Ureter (tissue), 1 donor: ENCODE results near the gene RINT1. TPM values are rescaled to one million over a fixed set of nuclear protein-coding genes. Genes with fewer than 3 reads are reported as not detected.

Source experiments
- DNase-seq: peaks from one replicate; pipeline ENCODE4 v3.0.0-alpha.2; 2020; ENCODE audit warnings: low spot score
- total RNA-seq: library from RNA; stranded (reverse); gene quantifications from one replicate; pipeline ENCODE4 v1.2.4, GENCODE V29; 2023
- donor health status: DM: yes; HTN: yes; CAD: no.

RINT1 gene
- total RNA-seq, 1 donor from 2014 or later = 17.2 TPM

DNA sequence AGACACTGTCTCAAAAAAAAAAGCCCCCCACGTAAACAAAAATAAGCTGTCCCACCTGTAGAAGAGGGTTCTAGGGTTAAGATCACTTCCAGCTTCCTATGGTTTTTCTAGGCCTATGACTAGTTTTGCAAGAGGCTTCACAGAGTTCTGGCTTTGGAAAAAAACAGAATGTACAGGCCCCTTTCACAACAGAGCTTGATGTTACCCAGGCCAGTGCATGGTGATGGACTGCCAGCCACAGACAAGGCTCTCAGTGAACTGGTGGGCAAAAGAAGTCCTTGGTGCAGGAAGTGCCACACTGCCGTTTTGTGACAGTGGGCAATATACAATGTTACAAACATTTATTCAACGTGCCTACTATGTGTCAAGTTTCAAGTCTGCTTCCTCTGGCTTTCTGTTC lies 67.5 kb downstream of the RINT1 start:
- DNase-seq = no peak

DNA sequence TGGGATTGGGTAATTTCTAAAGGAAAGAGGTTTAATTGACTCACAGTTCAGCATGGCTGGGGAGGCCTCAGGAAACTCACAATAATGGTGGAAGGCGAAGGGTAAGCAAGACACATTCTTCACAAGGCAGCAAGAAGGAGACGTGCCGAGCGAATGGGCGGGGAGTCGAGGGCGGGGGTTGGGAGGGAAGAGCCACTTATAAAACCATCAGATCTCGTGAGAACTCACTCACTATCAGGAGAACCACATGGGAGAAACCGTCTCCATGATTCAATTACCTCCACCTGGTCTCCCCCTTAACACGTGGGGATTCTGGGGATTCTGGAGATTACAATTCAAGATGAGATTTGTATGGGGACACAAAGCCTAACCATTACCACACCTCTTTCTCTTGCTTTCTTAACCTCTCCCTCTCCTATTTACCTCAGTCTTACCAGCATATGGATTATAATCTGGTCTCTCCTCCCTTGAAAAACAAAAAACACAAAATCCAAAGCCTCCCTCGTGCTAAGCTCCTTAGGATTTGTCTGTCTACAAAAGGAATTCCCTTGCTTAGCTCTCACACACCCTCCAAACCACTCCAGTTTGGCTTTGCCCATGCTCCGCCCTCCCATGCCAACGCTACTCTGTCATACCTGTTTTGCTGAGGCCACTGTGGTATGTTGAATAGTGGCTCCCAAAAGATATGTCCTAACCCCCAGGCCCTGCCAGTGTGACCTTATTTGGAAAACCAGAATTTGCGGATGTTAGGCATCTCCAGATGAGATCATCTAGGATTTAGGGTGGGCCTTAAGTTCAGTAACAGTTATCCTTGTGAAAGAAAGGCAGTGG lies 68.9 kb downstream of the RINT1 start:
- DNase-seq = no peak

DNA sequence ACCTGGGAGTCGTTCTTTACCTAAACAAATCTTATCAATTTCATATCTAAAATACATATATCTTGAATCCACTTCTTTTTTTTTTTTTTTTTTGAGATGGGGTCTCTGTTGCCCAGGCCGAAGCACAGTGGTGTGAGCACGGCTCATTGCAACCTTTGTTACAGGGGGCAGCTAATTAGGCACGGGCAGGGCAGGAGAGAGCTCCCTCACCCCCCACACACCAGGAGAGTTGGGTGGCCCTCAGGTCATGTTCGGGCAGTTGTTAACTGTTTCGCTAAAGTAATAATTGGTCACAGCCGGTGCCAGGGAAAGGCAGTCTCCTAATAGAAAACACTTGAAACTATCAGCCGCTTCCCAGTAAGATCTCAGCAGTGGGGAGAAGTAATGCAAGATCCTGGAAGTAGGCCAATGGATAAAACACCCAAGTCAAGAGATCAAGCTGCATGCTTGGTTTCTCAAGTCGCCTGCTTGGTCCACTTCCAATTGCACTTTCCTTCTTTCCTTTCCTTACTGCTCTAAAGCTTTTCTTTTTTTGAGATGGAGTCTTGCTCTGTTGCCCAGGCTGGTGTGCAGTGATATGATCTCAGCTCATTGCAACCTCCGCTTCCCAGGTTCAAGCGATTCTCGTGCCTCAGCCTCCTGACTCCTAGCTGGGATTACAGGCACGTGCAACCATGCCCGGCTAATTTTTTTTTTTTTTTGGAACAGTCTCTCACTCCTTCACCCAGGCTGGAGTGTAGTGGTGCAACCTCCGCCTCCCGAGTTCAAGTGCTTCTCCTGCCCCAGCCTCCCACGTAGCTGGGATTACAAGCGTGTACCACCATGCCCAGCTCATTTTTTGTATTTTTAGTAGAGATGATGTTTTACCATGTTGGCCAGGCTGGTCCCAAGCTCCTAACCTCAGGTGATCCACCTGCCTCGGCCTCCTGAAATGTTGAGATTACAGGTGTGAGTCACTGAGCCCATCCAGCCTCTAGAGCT lies 70.6 kb downstream of the RINT1 start:
- DNase-seq = no peak

DNA sequence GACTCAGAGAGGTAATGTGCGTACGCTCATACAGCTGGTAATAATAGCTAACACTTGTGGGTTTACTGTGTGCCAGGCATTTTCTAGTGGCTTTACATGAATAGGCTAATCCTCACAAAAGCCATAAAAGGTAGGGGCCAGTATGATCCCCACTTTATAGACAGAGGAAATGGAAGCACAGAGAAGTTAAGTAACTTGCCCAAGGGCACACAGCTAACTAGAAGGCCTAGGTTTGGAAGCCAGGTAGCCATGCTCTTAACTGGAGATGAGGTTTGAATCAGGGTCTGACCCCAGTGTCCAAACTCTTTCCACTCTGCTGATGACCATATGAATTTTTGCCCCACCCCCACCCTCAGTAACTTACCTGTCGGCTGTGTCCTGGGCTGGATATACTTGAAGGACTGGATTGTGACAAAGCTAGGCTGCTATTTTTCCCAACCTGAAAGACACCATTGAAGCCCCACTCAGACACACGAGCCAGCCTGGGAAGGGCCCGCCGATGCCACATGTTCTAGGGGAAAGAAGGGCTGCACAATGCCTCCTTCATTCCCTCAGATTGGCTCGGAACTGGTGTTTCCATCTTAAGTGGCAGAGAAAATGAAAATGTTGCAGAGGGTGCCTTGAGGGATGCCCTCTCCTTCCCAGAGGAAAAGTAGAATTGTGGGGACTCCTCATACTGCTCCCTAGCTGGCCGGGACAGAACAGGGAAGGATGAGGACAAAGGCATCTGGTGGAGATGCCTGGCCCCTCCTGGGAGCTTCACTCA lies 78.3 kb downstream of the RINT1 start:
- DNase-seq = no peak

DNA sequence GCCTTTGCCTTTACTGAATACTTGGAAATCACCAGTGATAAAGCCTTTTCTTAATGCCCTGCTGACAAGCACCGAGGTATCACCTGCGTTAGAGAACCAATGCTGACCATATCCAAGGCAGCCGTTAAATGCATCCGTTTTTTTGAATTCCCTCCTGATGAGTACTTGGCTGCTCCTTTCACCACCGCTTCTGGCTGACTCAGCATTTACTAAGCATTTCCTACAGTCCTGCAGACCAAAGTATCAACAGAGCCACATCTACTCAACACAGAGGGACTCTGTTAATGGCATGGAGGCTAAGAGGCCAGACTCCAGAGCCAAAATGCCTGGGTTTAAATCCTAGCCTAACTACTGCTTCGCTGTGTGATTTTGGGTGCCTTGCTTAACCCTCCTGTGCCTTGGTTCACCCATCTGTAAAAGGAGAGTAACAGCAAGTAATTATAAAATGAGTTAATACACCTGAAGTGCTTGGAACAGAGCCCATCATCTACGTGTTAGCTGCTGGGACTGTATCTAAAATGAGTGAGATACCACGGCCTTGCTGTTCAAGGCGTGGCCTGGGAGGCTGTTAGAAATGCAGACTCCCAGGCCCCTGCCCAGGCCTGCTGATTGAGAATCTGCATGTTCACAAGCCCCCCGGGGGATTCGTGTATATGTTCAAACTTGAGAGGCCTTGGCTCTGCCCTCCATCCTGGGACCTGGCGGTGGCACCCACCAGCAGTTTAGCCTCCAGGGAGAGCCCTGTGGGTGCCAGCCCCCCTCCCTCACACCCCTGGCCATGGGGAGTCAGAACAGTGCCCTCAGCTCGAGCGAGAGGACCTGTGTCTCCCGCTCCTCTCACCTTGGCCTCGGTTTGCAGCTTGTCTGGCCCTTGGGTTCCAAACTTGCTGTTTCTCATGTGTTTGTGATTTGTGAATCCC lies 80.1 kb downstream of the RINT1 start:
- no peak for DNase-seq

DNA sequence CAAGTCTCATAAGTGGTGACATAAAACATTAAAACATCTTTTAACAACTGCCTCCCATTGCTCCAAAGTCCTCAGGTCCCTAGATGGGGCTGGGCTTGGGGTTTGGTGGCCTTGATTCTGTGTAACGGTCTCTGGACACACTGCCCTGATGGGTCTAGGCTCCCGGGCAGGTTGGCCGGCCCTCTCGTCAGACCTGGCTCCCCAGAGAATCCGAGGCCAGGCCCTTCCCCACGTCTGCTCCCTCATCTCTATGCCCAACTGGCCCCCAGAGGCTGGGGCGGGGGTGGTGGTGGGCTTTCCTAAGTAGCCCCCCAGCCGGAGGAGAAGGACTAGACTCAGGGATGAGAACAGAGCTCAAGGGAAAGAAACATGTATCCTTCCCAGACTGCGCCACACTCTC lies 80.8 kb downstream of the RINT1 start:
- DNase-seq = no peak

DNA sequence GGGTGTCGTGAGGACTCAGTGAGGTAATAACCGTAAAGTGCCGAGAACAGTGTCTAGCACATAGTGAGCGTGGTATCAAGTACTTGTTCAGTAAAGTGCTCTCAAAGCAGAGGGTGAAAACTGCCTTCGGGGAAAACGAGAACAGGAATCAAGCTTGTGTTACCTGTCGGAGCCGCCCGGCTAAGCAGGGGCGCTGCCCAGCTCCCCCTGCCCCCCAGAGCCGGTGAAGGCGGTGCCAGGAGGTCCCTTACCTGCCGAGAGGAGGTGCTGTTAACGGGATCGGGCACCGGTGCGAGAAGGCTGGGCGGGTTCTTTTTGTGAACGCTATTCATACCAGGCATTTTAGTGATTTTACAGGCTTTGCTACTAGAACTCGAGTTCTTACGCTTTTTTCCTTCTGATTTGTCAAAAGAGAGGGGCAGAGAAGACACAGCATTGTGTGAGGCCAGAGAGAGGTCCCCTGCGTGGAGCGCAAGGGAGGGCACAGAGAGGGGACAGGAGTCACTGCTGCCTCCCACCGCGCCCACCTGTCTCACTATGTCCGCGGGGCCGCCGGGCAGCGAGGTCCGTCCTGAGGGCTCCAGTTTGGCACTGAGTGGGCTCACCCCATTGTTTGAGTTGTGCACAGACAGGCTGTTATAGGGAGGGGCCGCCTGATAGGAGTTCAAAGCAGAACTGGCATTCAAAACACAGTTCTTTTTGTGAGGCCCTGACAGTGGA lies 81.8 kb downstream of the RINT1 start:
- no peak for DNase-seq

DNA sequence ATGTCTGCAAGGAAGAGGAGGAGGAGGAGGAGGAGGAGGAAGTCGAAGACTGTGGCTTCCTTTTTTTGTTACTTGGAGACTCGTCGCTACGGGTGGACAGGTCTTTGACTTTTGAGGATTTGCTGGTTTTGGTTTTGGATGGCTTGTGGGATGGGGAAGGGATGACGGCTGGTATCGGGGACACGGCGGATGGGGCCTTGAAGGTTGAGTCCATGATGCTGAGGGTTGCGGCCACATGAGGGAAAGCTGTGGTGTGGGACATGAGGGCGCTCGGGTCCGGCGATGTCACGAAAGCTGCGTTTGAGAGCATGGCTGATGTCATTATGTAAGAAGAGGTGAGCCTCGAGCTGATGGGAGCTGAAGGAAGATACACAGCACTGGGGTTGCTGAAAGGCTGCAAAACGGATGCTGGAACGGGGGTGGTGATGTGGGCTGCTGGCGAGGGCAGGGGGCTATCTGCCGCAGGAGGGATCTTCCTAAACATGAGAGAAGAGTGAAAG lies 82.4 kb downstream of the RINT1 start:
- no peak for DNase-seq

Other genes with a start within 250 kb of the RINT1 start
- 54.1 TPM for gene SRPK2, start 143.3 kb upstream of the RINT1 start, total RNA-seq
- gene PUS7, start 9.9 kb upstream of the RINT1 start, total RNA-seq = 22.0 TPM
- gene EFCAB10, start 49.3 kb downstream of the RINT1 start, total RNA-seq = not detected